ENCODE measurements around the gene TMEM150A.

The TMEM150A gene

GRCh38 chr2:85647823-85648526 is 45.5 kb upstream of the TMEM150A start:
- Histone ChIP-seq H3K9me2 (replicated peaks; ENCODE audit: control insufficient read depth, low read length) (no peaks in the 10 kb centered on the region), H3K4me3 (ENCODE audit: low read length) (no peak overlapping the region), H3K27me3 (ENCODE audit: control insufficient read depth, low read length) (no peaks in the 10 kb centered on the region), H3K27ac (ENCODE audit: low read depth, low read length) (no peak overlapping the region), H3K79me2 (ENCODE audit: control insufficient read depth, low read length) (no peaks in the 10 kb centered on the region), H3K4me2 (ENCODE audit: low read length) (no peak overlapping the region), H3K36me3 (ENCODE audit: control insufficient read depth, low read length) (peaks cover 91% of the 10 kb centered on the region), H3F3A (ENCODE audit: control insufficient read depth, insufficient read depth) (no peaks in the 10 kb centered on the region), H4K20me1 (ENCODE audit: control insufficient read depth, insufficient read depth, low read depth, low read length) (no peaks in the 10 kb centered on the region), H3K9me3 (ENCODE audit: control insufficient read depth, insufficient read depth, low read length) (no peaks in the 10 kb centered on the region), H3K4me1 (ENCODE audit: control insufficient read depth, low read length) (no peaks in the 10 kb centered on the region)
- no peak for TF ChIP-seq EZH2phosphoT487 (IDR thresholded peaks at IDR 0.05; ENCODE audit: borderline replicate concordance, low read length)
- no peak for TF ChIP-seq CTCF (IDR thresholded peaks at IDR 0.05; ENCODE audit: low read depth, low read length, poor library complexity, severe bottlenecking)

GRCh38 chr2:85646166-85646565 is 43.7 kb upstream of the TMEM150A start:
- H3F3A ChIP-seq (ENCODE audit: control insufficient read depth, insufficient read depth): no peaks in the 10 kb centered on the region
- no peak overlapping the region for H3K4me3 ChIP-seq (ENCODE audit: low read length)
- H3K4me1 ChIP-seq (ENCODE audit: control insufficient read depth, low read length): no peaks in the 10 kb centered on the region
- no peaks in the 10 kb centered on the region for H3K79me2 ChIP-seq (ENCODE audit: control insufficient read depth, low read length)
- no peaks in the 10 kb centered on the region for H3K27me3 ChIP-seq (ENCODE audit: control insufficient read depth, low read length)
- H3K4me2 ChIP-seq (ENCODE audit: low read length): no peak overlapping the region
- no peaks in the 10 kb centered on the region for H4K20me1 ChIP-seq (ENCODE audit: control insufficient read depth, insufficient read depth, low read depth, low read length)
- peaks cover 96% of the 10 kb centered on the region for H3K36me3 ChIP-seq (ENCODE audit: control insufficient read depth, low read length)
- TF ChIP-seq EZH2phosphoT487 (IDR thresholded peaks at IDR 0.05; ENCODE audit: borderline replicate concordance, low read length) (no peak), CTCF (IDR thresholded peaks at IDR 0.05; ENCODE audit: low read depth, low read length, poor library complexity, severe bottlenecking) (no peak)
- H3K9me2 ChIP-seq (replicated peaks; ENCODE audit: control insufficient read depth, low read length): no peaks in the 10 kb centered on the region
- H3K27ac ChIP-seq (ENCODE audit: low read depth, low read length): no peak overlapping the region
- H3K9me3 ChIP-seq (ENCODE audit: control insufficient read depth, insufficient read depth, low read length): no peaks in the 10 kb centered on the region

GRCh38 chr2:85644909-85645308 is 42.4 kb upstream of the TMEM150A start:
- no peak overlapping the region for H3K4me2 ChIP-seq (ENCODE audit: low read length)

More at GRCh38 chr2:85644909-85645308, 42.4 kb upstream of the TMEM150A start:
- TF ChIP-seq EZH2phosphoT487 (IDR thresholded peaks at IDR 0.05; ENCODE audit: borderline replicate concordance, low read length) (no peak), CTCF (IDR thresholded peaks at IDR 0.05; ENCODE audit: low read depth, low read length, poor library complexity, severe bottlenecking) (no peak)
- Histone ChIP-seq H3K27ac (ENCODE audit: low read depth, low read length) (no peak overlapping the region), H3K36me3 (ENCODE audit: control insufficient read depth, low read length) (peaks cover 96% of the 10 kb centered on the region), H3F3A (ENCODE audit: control insufficient read depth, insufficient read depth) (no peaks in the 10 kb centered on the region), H4K20me1 (ENCODE audit: control insufficient read depth, insufficient read depth, low read depth, low read length) (no peaks in the 10 kb centered on the region), H3K9me3 (ENCODE audit: control insufficient read depth, insufficient read depth, low read length) (no peaks in the 10 kb centered on the region), H3K4me1 (ENCODE audit: control insufficient read depth, low read length) (no peaks in the 10 kb centered on the region), H3K27me3 (ENCODE audit: control insufficient read depth, low read length) (no peaks in the 10 kb centered on the region), H3K4me3 (ENCODE audit: low read length) (no peak overlapping the region), H3K79me2 (ENCODE audit: control insufficient read depth, low read length) (no peaks in the 10 kb centered on the region), H3K9me2 (replicated peaks; ENCODE audit: control insufficient read depth, low read length) (no peaks in the 10 kb centered on the region)

Measured in DOHH2 (cell line).